Measurements from ENCODE around the gene SLA2.

Gene SLA2

GRCh38 chr20:36631646-36632045, 14.3 kb downstream of the SLA2 start:
- TF ChIP-seq TAF1 (IDR thresholded peaks at IDR 0.05; ENCODE audit: borderline replicate concordance, insufficient read depth, low read length) (no peak), FOXP2 (optimal IDR thresholded peaks at IDR 0.05; ENCODE audit: borderline replicate concordance, extremely low read depth, extremely low read length, insufficient read depth) (no peak), REST (IDR thresholded peaks at IDR 0.05; ENCODE audit: insufficient read depth in 1 of 2, low read depth in 2 of 2, low read length in 2 of 2) (no peak), SIN3A (IDR thresholded peaks at IDR 0.05; ENCODE audit: borderline replicate concordance, insufficient read depth, low read length) (no peak), POLR2AphosphoS5 (IDR thresholded peaks at IDR 0.05; ENCODE audit: low read depth, low read length) (no peak)

GRCh38 chr20:36629719-36630681, 16.0 kb downstream of the SLA2 start:
- no peak for TF ChIP-seq POLR2AphosphoS5 (IDR thresholded peaks at IDR 0.05; ENCODE audit: low read depth, low read length)
- no peak for TF ChIP-seq TAF1 (IDR thresholded peaks at IDR 0.05; ENCODE audit: borderline replicate concordance, insufficient read depth, low read length)
- no peak for TF ChIP-seq FOXP2 (optimal IDR thresholded peaks at IDR 0.05; ENCODE audit: borderline replicate concordance, extremely low read depth, extremely low read length, insufficient read depth)
- no peak for TF ChIP-seq SIN3A (IDR thresholded peaks at IDR 0.05; ENCODE audit: borderline replicate concordance, insufficient read depth, low read length)
- TF ChIP-seq REST (IDR thresholded peaks at IDR 0.05; ENCODE audit: insufficient read depth in 1 of 2, low read depth in 2 of 2, low read length in 2 of 2): no peak

- TF ChIP-seq TAF1 (IDR thresholded peaks at IDR 0.05; ENCODE audit: borderline replicate concordance, insufficient read depth, low read length) (no peak), REST (IDR thresholded peaks at IDR 0.05; ENCODE audit: insufficient read depth in 1 of 2, low read depth in 2 of 2, low read length in 2 of 2) (no peak), POLR2AphosphoS5 (IDR thresholded peaks at IDR 0.05; ENCODE audit: low read depth, low read length) (no peak), SIN3A (IDR thresholded peaks at IDR 0.05; ENCODE audit: borderline replicate concordance, insufficient read depth, low read length) (no peak), FOXP2 (optimal IDR thresholded peaks at IDR 0.05; ENCODE audit: borderline replicate concordance, extremely low read depth, extremely low read length, insufficient read depth) (no peak)
Observed at GRCh38 chr20:36628076-36628475, 17.9 kb downstream of the SLA2 start.

- no peak for TF ChIP-seq SIN3A (IDR thresholded peaks at IDR 0.05; ENCODE audit: borderline replicate concordance, insufficient read depth, low read length)
- no peak for TF ChIP-seq REST (IDR thresholded peaks at IDR 0.05; ENCODE audit: insufficient read depth in 1 of 2, low read depth in 2 of 2, low read length in 2 of 2)
- TF ChIP-seq POLR2AphosphoS5 (IDR thresholded peaks at IDR 0.05; ENCODE audit: low read depth, low read length): no peak
- TF ChIP-seq FOXP2 (optimal IDR thresholded peaks at IDR 0.05; ENCODE audit: borderline replicate concordance, extremely low read depth, extremely low read length, insufficient read depth): no peak
- no peak for TF ChIP-seq TAF1 (IDR thresholded peaks at IDR 0.05; ENCODE audit: borderline replicate concordance, insufficient read depth, low read length)
Observed at GRCh38 chr20:36624944-36625324, 21.1 kb downstream of the SLA2 start.

All from PFSK-1 (cell line).